Measurements from ENCODE around the gene HOXB8.
A peak's percentile ranks its signal among the peaks of the same experiment; 100 is the strongest.

Gene HOXB8

DNA sequence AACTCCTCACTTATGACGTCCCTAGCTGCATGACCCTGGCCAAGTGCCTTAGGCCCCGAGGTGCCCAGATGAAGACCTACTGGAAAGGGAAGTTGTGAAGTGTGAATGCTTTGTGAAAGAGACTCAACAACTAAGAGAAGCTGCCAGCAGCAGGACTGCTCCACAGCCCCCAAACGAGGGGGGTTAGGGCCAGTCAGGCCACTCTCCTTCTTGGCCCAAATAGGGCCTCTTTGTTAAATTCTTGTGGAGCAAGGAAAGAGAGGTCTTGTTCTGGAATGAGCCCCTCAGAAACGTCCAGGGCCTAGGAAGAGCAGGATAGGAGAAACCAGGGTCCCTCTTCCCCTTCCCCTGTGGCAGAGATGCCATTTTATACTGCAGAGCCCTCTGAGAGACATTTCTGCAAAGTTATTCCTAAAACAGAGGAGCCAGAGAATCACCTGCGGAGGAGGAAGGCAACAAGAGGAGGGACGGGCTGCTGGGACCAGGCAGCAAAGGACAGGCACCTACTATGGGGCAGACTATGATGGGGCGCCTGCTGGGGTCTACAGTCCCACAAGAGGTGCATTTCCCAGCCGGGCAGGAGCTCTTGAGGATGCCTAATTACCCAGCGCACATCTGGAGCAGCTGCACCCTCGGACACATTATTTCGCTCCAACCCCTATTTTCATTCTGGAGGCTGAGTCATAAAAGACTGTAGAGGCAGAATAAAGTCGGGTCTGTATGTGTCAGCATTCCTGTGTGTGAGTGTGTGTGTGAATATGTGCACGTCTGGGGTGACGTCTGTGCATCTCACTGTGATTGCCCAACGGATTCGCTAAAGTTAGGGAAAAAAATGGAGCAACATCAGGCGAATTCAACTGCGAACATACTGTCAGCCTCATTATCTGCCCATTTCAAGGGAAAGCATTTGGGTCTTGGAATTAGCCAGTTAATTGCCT is 22.5 kb upstream of the HOXB8 start:
- no peak for DNase-seq

DNA sequence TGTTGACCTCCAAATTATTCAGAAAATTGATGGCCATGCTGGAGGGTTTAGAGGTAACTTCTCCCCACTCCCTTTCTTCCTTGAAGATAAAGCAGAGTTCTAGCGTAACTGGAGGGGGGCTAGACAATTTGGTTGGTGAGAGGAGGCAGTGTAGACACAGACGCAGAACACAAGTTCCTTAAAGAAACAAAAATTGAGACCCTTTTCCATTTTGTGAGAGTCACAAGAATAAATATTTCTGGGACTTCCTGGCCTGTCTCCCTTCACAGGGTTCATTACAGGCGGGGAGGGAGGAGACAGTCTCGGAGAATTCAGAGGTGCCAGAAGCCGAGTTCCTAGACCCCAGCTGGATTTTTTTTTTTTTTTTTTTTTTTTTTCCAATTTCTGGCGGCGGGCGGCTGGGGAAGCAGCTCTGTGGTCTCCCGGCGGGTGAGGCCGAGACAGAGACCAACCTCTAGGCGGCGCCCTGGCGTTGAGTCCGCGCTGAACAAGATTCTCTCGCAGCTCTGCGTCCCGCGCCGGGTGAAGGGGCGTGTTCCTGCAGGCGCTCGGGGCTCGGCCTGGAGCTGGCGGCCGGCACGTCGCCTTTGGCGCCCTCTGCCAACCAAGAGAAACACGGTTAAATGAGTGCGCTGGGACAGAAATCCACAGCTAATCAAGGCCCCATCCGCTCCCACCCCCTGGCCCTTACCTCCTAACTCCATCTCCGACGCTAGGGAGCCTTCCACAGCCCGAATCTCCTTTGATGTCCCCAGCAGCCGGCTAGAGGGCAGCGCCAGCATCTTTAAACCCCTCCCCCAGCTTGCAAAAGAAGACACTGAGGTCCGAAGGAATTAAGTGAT is 21.3 kb upstream of the HOXB8 start:
- DNase-seq = peak; percentile 86

DNA sequence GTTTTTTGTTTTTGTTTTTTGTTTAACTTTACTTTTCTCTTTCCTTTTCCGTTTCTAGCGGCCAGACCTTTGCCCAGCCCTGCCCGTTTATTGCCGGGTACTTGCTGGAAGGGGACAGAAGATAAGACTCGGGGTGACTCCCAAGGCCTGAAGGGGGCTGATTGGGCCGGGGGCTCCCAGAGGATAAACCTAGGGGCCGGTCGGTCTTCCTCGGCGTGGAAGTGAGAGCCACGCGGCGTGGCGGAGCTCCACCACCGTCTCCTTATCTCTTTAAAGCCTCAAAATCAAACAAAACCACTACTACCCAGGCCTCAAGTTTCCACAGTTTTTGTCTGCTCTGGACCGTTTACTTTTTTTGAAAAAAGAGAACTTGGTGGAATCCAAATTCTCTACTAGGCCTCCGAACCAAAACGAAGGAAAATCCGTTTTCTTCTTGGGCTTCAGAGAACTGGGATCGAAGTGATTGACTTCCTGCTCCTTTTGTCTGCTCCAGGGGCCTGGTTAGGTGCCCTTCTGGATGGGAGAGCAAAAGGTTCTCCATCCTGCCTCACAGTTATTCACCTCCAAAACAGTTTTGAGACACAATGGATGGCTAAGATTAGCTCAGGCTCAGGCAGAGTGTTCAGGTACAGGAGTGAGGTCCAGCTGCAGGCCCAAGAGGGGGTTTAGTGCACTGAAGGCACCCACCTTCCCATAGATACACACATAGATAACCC is 19.6 kb upstream of the HOXB8 start:
- DNase-seq = no peak

DNA sequence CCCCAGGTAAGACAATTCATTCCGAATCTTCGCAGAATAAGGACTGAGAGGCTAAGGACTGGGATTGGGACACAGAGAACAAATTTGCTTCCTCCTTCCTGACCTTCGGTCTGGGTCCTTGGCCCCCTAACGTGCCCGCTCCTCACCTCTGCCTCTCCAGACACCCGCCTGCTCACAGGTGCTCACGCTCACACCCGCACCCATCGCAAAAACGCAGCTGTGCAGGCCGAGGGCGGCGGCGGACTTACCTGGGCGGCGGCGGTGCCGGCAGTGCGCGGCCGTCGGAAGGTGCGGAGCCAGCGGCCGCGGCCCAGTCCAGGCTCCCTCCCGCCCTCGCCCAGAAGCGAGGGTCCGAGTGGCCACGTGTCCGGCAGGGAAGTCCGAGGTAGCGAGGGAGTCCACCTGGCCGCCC is 18.2 kb upstream of the HOXB8 start:
- no peak for DNase-seq

DNA sequence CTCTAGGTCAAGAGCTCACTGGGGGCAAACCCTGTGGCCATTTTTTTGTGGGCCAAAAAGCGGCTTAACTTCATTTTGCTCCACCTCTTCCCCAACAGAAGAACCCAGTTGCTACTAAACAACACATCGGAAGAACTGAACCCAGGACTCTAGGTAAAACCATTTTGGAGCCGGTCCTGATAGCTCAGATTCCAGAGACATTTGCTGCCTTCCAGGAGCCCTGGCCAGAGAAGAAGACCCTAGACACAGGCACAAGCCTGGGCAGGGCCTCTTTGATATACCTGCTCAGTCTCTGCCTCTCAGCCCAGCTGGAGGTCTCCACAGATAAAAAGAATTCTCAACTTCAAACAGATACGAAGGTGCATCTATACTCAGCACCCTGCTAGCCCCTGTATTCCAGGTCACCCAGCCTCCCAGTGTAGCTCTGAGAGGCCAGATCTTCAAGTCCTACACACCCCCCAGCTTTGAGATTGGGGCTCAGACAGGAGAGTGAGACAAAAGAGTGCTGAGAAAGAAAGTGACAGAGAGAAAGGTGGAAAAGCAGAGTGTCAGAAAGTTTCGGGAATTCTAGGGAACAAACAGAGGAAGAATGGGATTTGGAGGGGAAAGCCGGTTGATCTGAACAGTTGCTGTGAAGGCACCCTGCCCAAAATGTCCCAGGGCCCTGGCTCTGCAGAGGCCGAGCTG is 17.6 kb upstream of the HOXB8 start:
- no peak for DNase-seq

DNA sequence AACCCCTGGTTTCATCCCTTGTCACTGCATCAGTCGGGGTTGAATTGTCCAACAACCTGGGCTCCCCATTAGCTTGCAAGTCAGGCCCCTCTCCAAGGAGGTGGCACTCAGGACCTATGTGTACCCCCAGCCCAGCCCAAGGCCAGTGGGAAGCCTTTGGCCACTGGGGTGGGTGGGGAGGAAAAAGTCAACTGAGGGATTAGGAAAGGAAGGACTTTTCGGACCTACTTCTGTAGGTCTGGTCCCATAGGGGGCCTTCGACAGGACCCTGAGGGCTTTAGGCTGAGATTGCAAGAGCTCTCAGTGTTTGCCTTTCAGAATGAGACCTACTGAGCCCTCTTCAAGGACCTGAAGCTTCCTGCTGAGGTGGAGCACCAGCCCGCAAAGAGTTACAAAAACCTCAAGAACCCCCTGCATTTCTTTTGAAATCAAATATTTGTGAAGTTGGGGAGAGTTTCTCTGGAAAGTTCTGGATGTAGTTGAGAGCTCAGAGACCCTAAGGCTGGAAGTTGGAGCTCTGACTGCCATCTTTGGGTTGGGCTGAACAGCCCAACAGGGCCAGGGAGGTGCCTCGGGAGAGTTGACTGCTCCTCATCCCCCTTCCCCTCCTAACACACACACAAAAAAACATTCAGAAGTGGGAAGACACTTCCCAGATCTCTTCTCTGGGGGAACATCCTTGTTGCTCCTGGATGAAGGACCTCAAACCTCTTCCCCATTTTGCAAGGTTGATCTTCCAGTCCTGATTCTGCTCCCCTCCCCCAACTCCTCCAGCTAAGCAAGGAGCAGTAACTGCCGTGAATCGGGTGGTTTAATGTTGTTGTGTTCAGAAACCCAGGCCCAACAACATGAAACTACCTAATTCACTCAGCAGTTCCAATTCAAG is 16.8 kb upstream of the HOXB8 start:
- DNase-seq = peak; percentile 37

DNA sequence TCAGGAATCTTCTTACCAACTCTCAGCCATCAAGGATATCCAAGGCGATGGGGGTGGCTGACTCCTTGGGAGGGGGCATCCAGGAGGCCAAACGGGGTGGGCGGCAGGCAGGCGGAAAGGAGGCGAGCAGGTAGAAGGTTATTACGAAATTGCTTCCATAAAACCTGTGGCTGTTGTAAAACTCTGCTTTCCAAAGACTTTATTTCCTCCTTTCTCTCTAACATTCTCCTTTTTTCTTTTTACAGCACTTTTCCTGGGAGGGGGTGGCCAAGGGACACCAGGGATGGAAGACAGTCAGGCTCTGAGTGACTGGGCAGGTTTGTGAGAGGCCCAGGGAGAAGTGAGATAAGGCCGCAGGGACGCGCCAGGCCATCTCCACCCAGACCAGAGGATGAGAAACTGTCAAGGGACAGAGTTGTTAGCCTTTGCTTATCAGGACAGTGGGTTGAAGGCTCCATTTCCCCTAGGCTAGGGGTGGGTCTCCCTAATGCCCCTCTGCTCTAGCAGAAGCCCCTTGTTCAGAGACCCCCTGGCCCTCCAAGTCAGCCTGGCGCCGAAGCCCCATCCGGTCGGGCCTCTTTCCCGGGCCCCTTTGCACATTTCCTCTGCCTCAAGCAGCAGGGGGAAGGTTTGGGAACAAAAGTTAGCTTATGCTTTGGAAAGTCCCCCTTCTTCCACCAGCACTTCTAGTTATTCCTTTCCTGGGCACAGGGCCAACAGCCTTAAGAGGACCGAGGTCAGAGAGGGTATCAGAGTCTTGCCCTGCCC is 16.0 kb upstream of the HOXB8 start:
- no peak for DNase-seq

DNA sequence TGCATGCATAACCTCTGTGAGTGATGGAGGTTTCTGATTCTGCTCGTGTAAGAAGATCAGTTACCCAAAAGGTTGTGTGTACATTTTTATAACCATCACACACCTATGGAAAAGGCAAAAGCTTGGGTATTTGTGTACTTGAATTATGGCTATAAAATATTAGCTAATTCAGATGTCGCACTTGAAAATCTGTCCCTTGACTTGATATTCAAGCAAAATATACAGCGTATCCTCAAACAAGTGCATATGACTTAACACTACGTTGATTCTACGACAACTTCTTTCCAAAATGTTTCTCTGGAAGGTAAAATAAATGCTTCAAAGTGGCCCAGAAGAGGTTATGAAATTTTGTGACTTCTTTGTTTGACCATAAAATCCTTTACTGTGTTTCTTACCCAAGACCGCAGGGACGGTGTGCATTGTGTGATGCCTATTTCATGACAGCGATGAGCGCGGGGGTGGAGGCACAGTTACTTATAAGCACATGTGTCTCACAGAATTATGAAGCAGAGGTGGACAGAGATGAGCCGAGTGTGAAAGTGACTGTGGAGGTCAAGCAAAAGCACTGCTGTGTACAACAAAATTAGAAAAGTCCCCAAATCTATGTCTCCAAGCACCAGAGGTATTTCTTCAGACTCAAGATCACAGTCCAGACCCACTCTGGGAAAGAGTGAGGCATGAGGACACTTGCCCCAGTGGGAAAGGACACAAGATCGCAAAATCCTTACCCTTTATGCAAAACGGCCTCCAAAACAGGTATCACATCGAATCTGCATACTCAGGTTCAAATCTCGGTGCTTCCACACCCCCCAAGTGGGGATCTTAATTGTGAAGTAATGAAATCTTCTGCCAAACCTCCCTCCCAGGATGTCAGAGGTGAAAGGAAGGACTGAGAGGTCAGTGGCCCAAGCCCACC is 15.2 kb upstream of the HOXB8 start:
- DNase-seq = no peak

DNA sequence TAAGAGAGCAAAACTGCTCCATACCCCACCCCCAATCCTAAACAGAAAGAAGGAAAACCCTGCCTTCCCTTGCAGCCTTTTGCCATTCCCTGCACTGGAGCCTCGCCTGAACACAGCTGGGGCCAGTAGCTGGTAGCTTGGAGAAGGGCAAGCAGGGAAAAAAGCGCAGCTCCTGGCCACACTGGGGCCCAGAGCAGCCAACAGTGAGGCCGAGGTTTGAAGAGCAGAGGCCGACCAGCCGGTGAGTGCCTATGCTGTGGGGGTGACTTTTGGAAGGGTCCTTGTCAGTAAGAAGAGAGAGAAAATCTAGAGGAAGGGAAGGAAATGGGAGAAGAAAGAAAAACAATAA is 14.3 kb upstream of the HOXB8 start:
- DNase-seq = no peak

DNA sequence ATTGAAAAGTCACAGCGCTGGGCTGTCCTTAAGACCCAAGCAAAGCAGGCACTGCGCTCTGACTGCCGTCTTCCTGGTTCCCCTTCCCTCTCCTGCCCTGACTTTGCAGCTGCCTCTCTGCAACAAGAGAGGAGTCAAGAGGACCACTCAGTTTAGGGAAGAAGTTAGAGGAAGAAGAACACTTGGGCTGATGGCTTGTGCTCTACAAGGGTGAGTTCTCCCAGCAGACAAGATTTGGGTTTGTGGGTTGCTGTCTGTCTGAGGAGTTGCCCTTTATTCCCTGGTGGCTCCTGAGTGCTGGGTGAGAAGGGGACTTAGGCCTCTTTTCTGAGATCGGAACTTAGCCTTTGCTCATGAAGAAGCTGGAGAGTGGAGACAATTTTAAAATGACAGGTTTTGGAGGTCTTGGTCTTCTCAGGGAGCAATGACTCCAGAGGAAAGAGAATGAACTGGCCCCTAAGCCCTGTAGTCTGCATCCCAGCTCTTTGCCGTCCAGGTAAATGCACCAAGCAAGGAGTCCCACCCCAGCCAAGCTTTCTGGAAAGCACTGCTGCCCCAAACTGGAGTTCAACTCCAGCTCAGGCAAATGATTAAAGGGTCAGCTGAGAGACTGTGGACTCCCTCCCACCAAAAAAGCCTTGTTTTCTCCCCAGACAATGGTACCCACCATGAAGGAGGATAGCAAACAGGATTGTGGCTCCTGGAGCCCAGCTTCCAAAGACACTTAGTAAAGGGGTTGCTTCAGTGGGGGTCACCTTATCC is 13.7 kb upstream of the HOXB8 start:
- no peak for DNase-seq

DNA sequence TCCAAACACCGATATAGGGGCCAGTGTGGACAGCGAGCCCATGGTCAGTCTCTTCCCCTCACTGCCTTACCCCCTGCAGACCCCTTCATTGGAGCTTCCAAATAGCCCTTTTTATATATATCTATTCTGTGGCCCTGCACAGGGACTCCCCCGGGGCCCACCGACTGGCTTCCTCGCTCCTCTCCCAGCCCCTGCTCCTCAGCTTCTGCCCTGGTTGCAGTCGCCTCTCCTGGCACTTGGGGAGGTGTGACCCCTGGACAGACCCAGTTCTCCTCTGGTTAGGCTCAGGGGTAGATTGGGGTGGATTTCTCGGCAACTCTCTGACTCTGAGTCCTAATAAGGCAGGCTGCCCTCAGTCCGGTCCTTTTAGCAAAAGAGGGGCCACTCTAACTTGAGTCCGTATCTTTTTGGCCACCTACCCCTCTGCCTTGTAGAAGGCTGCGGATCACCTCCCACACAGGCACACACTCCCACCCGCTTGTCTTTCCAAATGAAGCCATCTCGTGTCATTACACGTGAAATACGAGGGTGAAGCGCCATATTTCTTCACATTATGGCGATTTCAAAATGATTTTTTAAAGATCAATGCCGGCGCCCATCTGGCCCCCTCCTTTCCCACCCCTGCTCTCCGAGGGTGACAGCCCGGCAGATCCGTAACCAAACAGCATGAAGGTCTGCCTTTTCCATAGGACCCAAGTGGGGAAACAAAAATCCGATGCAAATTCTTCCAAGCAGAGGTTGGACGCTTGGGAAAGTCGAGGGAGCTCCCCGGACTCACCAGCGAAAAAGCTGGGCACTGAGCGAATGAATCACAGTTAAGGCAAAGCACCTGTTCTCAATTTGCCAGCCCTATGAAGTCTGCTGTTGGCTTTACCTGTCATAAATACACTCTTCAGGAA is 12.8 kb upstream of the HOXB8 start:
- no peak for DNase-seq

DNA sequence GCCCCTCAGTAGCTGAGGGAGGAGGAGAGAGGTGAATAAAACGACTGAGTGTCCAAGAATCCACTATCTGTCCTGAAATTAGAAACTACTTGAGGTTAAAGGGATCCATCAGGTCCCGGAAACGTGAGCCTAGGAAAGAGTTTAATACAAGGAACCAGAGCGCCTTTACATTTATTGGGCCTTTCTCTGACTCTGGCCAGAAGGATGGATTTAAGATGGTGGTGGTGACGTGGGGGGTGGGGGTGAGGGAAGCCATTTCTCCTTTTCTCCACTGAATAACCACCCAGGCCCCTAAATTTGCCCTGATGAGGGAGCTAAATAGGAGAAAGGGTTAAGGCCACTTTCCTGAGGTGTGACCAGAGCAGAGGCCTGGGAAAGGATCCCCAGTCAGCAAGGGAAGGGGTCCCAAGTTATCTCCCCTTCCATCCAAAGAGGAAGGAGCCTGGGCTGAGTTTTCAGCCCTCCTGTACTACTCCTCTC is 12.1 kb upstream of the HOXB8 start:
- no peak for DNase-seq

DNA sequence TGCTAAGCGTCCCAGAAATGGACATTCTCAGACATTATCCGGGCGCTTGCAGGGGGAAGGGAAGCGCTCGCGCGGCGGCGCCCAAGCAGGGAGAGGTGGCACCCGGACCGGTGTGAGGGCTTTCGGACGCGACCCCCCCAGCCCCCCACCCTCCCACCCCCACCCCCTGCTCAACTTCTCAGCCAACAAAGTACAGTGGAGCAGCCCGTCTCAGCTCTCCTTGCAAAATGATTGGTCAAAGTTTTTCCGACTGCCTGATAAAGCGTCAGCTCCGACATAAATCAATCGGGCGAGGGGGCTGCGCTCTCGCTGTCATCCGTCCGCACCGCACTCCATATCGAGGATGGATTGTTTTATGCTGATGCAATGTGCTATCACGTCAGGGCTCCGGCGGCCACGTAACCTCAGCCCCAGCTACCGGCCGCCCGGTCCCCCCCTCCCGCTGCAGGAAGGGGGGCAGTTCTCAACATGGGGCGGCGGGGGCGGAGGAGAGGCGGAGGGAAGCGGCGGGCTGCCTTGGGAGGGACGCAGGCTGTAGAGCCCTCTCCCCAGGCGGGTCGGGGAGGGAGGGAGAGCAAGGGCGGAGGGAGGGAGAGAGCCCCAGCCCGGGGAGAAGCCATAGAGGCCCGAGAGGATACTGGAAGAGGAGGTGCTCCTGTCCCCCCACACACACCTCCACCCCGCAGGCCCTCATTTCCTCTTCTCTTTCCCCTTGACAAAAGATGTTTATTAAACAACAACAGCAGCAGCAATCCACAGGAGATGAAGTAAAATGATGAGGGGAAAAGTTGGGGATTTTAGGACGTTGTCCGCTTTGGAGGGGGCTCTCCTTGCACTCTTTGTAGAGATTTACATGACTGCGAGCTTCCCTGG is 11.4 kb upstream of the HOXB8 start, which contains the start of gene HOXB9:
Gene HOXB9, minus strand, starts transcription at position 114 of the 873 bp plus-strand sequence. Its CDS starts 89 bp downstream, at position 25.
- DNase-seq = no peak

DNA sequence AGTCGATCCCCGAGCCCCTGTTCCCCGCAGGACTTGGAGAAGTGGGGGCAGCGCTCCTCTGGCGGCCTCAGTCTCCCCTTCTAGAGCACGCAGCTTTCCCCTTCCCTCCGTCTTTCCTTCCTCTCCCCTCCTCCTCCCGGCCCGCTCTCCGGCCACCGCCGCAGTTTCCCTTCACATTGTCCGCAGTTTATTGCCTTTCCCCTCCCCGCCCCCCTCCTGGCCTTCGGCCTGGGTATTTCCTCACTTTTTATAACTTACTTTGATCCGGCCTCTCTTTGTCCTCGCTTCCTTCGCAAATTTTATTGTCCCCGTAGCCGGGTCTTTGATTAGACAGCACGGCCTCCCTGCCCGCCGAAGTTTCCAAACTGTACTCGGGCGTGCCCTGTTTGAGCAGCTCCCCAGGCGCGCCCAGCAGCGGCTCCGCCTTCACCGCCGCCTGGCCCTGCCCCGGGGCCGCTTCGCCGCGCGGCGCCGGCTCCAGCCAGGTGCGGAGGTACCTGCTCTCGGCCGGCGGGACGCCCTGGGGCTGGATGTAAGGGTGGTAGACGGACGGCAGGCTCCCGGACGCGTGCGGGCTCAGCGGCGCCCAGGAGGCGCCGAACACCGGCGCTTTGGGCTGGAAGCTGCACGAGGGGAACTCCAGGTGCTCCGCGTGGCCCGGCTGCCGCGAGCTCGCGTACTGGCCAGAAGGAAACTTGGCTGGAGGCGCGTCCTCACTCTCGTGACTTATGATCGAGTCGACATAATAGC is 10.6 kb upstream of the HOXB8 start:
- DNase-seq = peak; percentile 28
